ENCODE results near the gene KIAA0825.

DNA sequence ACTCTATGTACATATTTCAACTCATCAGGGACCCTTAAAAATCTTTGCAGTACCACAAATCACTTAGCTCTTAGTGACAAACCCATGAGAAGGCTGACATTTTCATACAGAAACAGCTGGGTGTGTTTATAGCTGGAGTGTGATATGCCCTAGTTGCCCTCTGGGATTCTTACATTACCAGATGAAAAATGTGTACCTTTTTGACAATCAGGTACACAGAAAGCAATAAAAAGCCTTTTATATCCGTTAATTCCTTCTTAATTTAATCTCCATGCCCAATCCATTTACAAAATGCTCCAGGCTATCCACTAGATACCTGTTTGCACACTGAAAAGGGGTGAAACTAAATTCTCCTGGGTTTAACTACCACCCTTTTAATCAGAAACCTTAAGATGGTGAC is 222.9 kb downstream of the KIAA0825 start:
- TF ChIP-seq POLR2A (IDR thresholded peaks at IDR 0.05) (no peak), EP300 (IDR thresholded peaks at IDR 0.05; ENCODE audit: low read depth) (no peak)
- TF ChIP-seq, protein P1, sequence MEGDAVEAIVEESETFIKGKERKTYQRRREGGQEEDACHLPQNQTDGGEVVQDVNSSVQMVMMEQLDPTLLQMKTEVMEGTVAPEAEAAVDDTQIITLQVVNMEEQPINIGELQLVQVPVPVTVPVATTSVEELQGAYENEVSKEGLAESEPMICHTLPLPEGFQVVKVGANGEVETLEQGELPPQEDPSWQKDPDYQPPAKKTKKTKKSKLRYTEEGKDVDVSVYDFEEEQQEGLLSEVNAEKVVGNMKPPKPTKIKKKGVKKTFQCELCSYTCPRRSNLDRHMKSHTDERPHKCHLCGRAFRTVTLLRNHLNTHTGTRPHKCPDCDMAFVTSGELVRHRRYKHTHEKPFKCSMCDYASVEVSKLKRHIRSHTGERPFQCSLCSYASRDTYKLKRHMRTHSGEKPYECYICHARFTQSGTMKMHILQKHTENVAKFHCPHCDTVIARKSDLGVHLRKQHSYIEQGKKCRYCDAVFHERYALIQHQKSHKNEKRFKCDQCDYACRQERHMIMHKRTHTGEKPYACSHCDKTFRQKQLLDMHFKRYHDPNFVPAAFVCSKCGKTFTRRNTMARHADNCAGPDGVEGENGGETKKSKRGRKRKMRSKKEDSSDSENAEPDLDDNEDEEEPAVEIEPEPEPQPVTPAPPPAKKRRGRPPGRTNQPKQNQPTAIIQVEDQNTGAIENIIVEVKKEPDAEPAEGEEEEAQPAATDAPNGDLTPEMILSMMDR (IDR thresholded peaks at IDR 0.05) = no peak
